ENCODE data around the gene SCARB2.

Gene SCARB2

GRCh38 chr4:76219299-76220055, 5.9 kb upstream of the SCARB2 start:
- DNase-seq: no peak

GRCh38 chr4:76216975-76217814, 3.6 kb upstream of the SCARB2 start:
- no peak for DNase-seq

GRCh38 chr4:76216524-76216923, 2.9 kb upstream of the SCARB2 start:
- DNase-seq: no peak

- DNase-seq: no peak
Measured at GRCh38 chr4:76215077-76215476, 1.5 kb upstream of the SCARB2 start.

GRCh38 chr4:76214177-76214675, 602 bp upstream of the SCARB2 start:
- no peak for DNase-seq

GRCh38 chr4:76212851-76213414, 691 bp downstream of the SCARB2 start:
- DNase-seq: no peak

GRCh38 chr4:76211769-76212708, 1.6 kb downstream of the SCARB2 start:
- no peak for DNase-seq

GRCh38 chr4:76210452-76210851, 3.2 kb downstream of the SCARB2 start:
- no peak for DNase-seq

- DNase-seq: no peak
Measured at GRCh38 chr4:76209881-76210280, 3.7 kb downstream of the SCARB2 start.

- DNase-seq: peak; percentile 26
Measured at GRCh38 chr4:76208005-76208765, 5.4 kb downstream of the SCARB2 start.

GRCh38 chr4:76207549-76207948, 6.1 kb downstream of the SCARB2 start:
- no peak for DNase-seq

GRCh38 chr4:76206222-76206942, 7.2 kb downstream of the SCARB2 start:
- DNase-seq: no peak

- DNase-seq: no peak
Measured at GRCh38 chr4:76205476-76205875, 8.1 kb downstream of the SCARB2 start.

- no peak for DNase-seq
Measured at GRCh38 chr4:76204936-76205335, 8.7 kb downstream of the SCARB2 start.

- no peak for DNase-seq
Measured at GRCh38 chr4:76203541-76203940, 10.1 kb downstream of the SCARB2 start.

- DNase-seq: no peak
Measured at GRCh38 chr4:76201276-76201675, 12.3 kb downstream of the SCARB2 start.

- DNase-seq: no peak
Measured at GRCh38 chr4:76200771-76201231, 12.8 kb downstream of the SCARB2 start.

- DNase-seq: no peak
Measured at GRCh38 chr4:76199664-76200211, 13.9 kb downstream of the SCARB2 start.

GRCh38 chr4:76198411-76199237, 15.0 kb downstream of the SCARB2 start:
- DNase-seq: peak; percentile 77

GRCh38 chr4:76197971-76198410, 15.6 kb downstream of the SCARB2 start:
- peak; percentile 77 for DNase-seq
